OCI-LY1 (cell line): ENCODE data around the gene FLT3LG.

Experiments
- CTCF ChIP-seq: fragments of 200-600 bp; sonication (generic), shearing (Covaris generic); IDR thresholded peaks from 2 replicates; pipeline ENCODE4 v1.5.1; 2017; ENCODE audit warnings: mild to moderate bottlenecking, antibody characterized with exemption, low read length, moderate library complexity, mixed read lengths
- EZH2 ChIP-seq: fragments of 200-600 bp; sonication (generic), shearing (Covaris generic); IDR thresholded peaks from 2 replicates; pipeline ENCODE4 v1.8.0; 2017; ENCODE audit warnings: borderline replicate concordance, mixed run types, mild to moderate bottlenecking, antibody characterized with exemption, low read length, moderate library complexity, mixed read lengths

- TF ChIP-seq CTCF: no peak
- TF ChIP-seq EZH2: no peak
Measured at GRCh38 chr19:49442354-49442753, 31.7 kb upstream of the FLT3LG start.
